Parathyroid adenoma (tissue), 2 donors: Measurements from ENCODE around the gene KLF13.

ENCODE experiments used
- H2AFZ ChIP-seq: fragments of 300-600 bp; sonication (generic); one replicate; pipeline ENCODE4 v1.7.0; 2017; ENCODE audit warnings: antibody characterized with exemption, mild to moderate bottlenecking
- H3K27ac ChIP-seq: fragments of 300-600 bp; sonication (generic); one replicate; pipeline ENCODE4 v1.7.0; 2017
- H3K27me3 ChIP-seq: fragments of 300-600 bp; sonication (generic); one replicate; pipeline ENCODE4 v1.7.0; 2017; ENCODE audit warnings: low read length; ENCODE audit not compliant: control insufficient read depth, insufficient read depth
- H3K36me3 ChIP-seq: fragments of 300-600 bp; sonication (generic); one replicate; pipeline ENCODE4 v1.7.0; 2017; ENCODE audit warnings: low read length; ENCODE audit not compliant: control insufficient read depth, insufficient read depth
- H3K4me1 ChIP-seq: fragments of 300-600 bp; sonication (generic); one replicate; pipeline ENCODE4 v1.7.0; 2017; ENCODE audit warnings: control low read depth
- H3K4me2 ChIP-seq: fragments of 300-600 bp; sonication (generic); one replicate; pipeline ENCODE4 v1.7.0; 2017; ENCODE audit warnings: low read length
- H3K4me3 ChIP-seq: fragments of 300-600 bp; sonication (generic); one replicate; pipeline ENCODE4 v1.7.0; 2017; ENCODE audit warnings: low read depth, low read length
- H3K79me2 ChIP-seq: fragments of 300-600 bp; sonication (generic); one replicate; pipeline ENCODE4 v1.7.0; 2017; ENCODE audit warnings: control low read depth
- H3K9ac ChIP-seq: fragments of 300-600 bp; sonication (generic); one replicate; pipeline ENCODE4 v1.7.0; 2017; ENCODE audit warnings: mild to moderate bottlenecking
- H3K9me3 ChIP-seq: fragments of 300-600 bp; sonication (generic); one replicate; pipeline ENCODE4 v1.7.0; 2017; ENCODE audit warnings: low read length; ENCODE audit not compliant: control insufficient read depth
- CTCF ChIP-seq: fragments of 300-600 bp; sonication (generic); IDR thresholded peaks from one replicate; pipeline ENCODE4 v1.7.0; 2017; ENCODE audit warnings: antibody characterized with exemption, mild to moderate bottlenecking
- donor health status: primary hyperparathyroidism.

KLF13 gene

DNA sequence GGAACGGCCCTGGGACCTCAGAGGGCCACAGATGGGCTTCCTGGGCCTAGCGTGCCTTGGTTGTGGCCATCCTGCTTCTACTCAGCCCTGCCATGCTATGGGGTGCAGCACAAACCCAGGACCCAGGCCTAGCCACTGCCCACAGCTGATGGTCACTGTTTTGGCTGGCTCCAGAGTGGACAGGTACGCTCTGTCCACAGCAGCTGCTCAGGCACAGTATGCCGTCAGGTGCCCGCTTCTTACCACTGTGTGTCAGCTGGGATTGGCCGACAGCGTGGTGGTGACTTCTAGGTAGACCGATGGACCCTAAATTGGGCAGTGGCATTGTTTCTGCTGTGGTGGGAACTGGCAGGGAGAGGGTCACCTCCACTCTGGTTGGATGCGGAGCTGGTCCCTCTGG lies 47.3 kb downstream of the KLF13 start:
- H3K4me3 ChIP-seq = no peak overlapping the region
- no peak overlapping the region for H3K27ac ChIP-seq
- H3K79me2 ChIP-seq = peaks cover 10% of the 10 kb centered on the region
- H3K4me2 ChIP-seq = no peak overlapping the region
- H2AFZ ChIP-seq = no peak overlapping the region
- H3K9me3 ChIP-seq = no peaks in the 10 kb centered on the region
- no peaks in the 10 kb centered on the region for H3K36me3 ChIP-seq
- no peak overlapping the region for H3K9ac ChIP-seq
- H3K4me1 ChIP-seq = no peaks in the 10 kb centered on the region
- no peak for TF ChIP-seq CTCF
- no peaks in the 10 kb centered on the region for H3K27me3 ChIP-seq

DNA sequence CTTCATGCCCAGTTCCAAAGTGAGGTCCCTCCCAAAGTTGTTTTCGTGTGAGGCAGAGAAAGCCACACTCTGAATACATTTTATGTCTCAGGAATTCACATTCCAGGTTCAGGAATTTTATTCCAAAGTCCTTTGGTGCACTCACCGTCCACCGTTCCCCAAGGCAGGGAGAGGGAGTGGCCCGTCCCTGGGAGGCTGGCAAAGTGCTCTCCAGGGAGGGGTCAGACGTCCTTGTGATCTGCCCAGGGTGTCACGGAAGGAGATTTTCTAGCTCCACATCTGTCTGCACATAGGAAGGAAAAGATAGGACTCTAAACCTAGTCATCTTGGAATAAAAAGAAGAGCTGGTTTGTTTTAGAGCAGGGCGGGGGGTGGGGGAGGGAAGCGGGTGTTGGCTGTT lies 47.9 kb downstream of the KLF13 start:
- Histone ChIP-seq H2AFZ (no peak overlapping the region), H3K4me3 (no peak overlapping the region), H3K9ac (no peak overlapping the region), H3K9me3 (no peaks in the 10 kb centered on the region), H3K4me1 (no peaks in the 10 kb centered on the region), H3K36me3 (no peaks in the 10 kb centered on the region), H3K4me2 (no peak overlapping the region), H3K27me3 (no peaks in the 10 kb centered on the region), H3K27ac (no peak overlapping the region), H3K79me2 (peaks cover 9% of the 10 kb centered on the region)
- no peak for TF ChIP-seq CTCF

DNA sequence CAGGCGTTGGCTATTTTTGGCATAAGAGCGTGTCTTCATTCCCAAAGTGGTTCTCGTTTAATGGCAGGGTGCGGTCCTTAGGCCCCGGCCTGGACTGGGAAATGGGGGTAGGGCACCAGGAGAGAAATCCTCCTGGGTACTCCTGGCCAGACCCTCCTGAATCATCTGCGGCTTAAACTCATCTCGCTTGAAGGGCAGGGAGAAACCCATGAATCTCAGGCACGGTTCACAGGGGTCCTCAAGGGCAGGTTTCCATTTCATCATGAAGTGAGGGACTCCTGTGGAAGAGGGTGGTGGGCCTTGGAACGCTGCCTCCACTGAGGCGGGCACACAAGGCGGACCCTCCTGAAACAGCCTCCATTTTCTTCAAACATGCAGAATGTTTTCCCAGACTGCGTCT lies 48.4 kb downstream of the KLF13 start:
- Histone ChIP-seq H3K79me2 (peaks cover 7% of the 10 kb centered on the region), H3K36me3 (no peaks in the 10 kb centered on the region), H2AFZ (no peak overlapping the region), H3K4me1 (no peaks in the 10 kb centered on the region), H3K9ac (no peak overlapping the region), H3K4me3 (no peak overlapping the region), H3K27me3 (no peaks in the 10 kb centered on the region), H3K27ac (no peak overlapping the region), H3K4me2 (no peak overlapping the region), H3K9me3 (no peaks in the 10 kb centered on the region)
- TF ChIP-seq CTCF = no peak

GRCh38 chr15:31375772-31376171 lies 49.1 kb downstream of the KLF13 start:
- no peak overlapping the region for H3K27ac ChIP-seq
- no peak for TF ChIP-seq CTCF
- H3K4me2 ChIP-seq = no peak overlapping the region

DNA sequence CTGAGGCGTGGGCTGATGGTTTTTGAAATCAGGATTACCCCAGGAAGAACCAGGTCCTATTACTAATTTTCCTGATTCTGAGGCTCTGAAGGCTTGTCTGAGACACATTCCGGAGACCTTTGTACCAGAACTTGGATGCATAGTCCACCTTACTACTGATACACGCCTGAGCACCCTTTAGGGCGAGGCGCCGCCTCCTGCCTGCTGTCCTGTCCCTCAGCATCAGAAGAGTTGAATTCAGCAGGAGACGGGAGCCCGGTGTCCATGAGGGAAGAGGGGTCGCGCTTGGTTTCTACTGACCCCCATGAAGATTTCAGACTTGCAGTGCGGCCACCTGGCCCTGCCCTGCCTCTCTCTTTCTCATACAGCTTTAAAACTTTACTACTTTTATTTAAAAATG lies 49.9 kb downstream of the KLF13 start:
- no peak overlapping the region for H3K4me3 ChIP-seq
- no peaks in the 10 kb centered on the region for H3K36me3 ChIP-seq
- H3K9me3 ChIP-seq = no peaks in the 10 kb centered on the region
- no peaks in the 10 kb centered on the region for H3K4me1 ChIP-seq
- H3K27me3 ChIP-seq = no peaks in the 10 kb centered on the region
- peaks cover 3% of the 10 kb centered on the region for H3K79me2 ChIP-seq
- H3K4me2 ChIP-seq = no peak overlapping the region
- no peak overlapping the region for H2AFZ ChIP-seq
- no peak overlapping the region for H3K9ac ChIP-seq
- no peak for TF ChIP-seq CTCF
- no peak overlapping the region for H3K27ac ChIP-seq

More at GRCh38 chr15:31375772-31376171, 49.1 kb downstream of the KLF13 start:
- Histone ChIP-seq H3K4me1 (no peaks in the 10 kb centered on the region), H3K79me2 (peaks cover 6% of the 10 kb centered on the region), H3K27me3 (no peaks in the 10 kb centered on the region), H3K9ac (no peak overlapping the region), H3K9me3 (no peaks in the 10 kb centered on the region), H3K36me3 (no peaks in the 10 kb centered on the region), H2AFZ (no peak overlapping the region), H3K4me3 (no peak overlapping the region)
